H9 (cell line): Measurements from ENCODE around the gene ALPG. TPM values are rescaled to one million over a fixed set of nuclear protein-coding genes. Genes with fewer than 3 reads are reported as not detected.

ENCODE experiments used
- DNase-seq: peaks from one replicate; pipeline ENCODE4 v3.0.0-alpha.2; 2017
- H2AFZ ChIP-seq: one replicate; pipeline ENCODE4 v1.6.1; 2013; ENCODE audit warnings: mild to moderate bottlenecking, low read length, control low read depth, moderate library complexity
- H2AK5ac ChIP-seq: 2 replicates; pipeline ENCODE4 v1.6.1; 2013; ENCODE audit warnings: low read length, control low read depth, mixed read lengths; ENCODE audit not compliant: insufficient read length
- H2BK120ac ChIP-seq: one replicate; pipeline ENCODE4 v1.6.1; 2013; ENCODE audit warnings: low read depth, mild to moderate bottlenecking, low read length, control low read depth, inconsistent platforms; ENCODE audit not compliant: poor library complexity, severe bottlenecking
- H2BK12ac ChIP-seq: 2 replicates; pipeline ENCODE4 v1.6.1; 2013; ENCODE audit warnings: low read length, control low read depth, mixed read lengths, low read depth; ENCODE audit not compliant: insufficient read length
- H2BK15ac ChIP-seq: 2 replicates; pipeline ENCODE4 v1.6.1; 2013; ENCODE audit warnings: low read depth, low read length, control low read depth
- H2BK20ac ChIP-seq: one replicate; pipeline ENCODE4 v1.6.1; 2013; ENCODE audit warnings: low read depth, mild to moderate bottlenecking, low read length, control low read depth, inconsistent platforms; ENCODE audit not compliant: poor library complexity, severe bottlenecking
- H2BK5ac ChIP-seq: 2 replicates; pipeline ENCODE4 v1.6.1; 2013; ENCODE audit warnings: low read length, control low read depth, mixed read lengths; ENCODE audit not compliant: insufficient read length
- H3K14ac ChIP-seq: 2 replicates; pipeline ENCODE4 v1.6.1; 2013; ENCODE audit warnings: low read length, control low read depth; ENCODE audit not compliant: insufficient read depth
- H3K18ac ChIP-seq: 2 replicates; pipeline ENCODE4 v1.6.1; 2013; ENCODE audit warnings: low read depth, mild to moderate bottlenecking, mixed read lengths, low read length, control low read depth; ENCODE audit not compliant: insufficient read length
- H3K23ac ChIP-seq: 2 replicates; pipeline ENCODE4 v1.6.1; 2013; ENCODE audit warnings: low read length, control low read depth, mixed read lengths, low read depth; ENCODE audit not compliant: insufficient read length
- H3K23me2 ChIP-seq: 2 replicates; pipeline ENCODE4 v1.6.1; 2013; ENCODE audit warnings: low read depth, mild to moderate bottlenecking, mixed read lengths, low read length, control low read depth; ENCODE audit not compliant: insufficient read length, poor library complexity, severe bottlenecking
- H3K27ac ChIP-seq: 2 replicates; pipeline ENCODE4 v1.5.1; 2013; ENCODE audit warnings: low read length, control low read depth, mixed read lengths, low read depth; ENCODE audit not compliant: insufficient read length
- H3K27me3 ChIP-seq: 2 replicates; pipeline ENCODE4 v1.6.1; 2013; ENCODE audit warnings: low read length, control low read depth, inconsistent platforms; ENCODE audit not compliant: insufficient read depth
- H3K4ac ChIP-seq: 2 replicates; pipeline ENCODE4 v1.6.1; 2013; ENCODE audit warnings: low read depth, mild to moderate bottlenecking, control low read depth, inconsistent platforms, low read length, moderate library complexity
- H3K4me1 ChIP-seq: 2 replicates; pipeline ENCODE4 v1.6.1; 2013; ENCODE audit warnings: low read length, control low read depth, inconsistent platforms; ENCODE audit not compliant: insufficient read depth
- H3K4me2 ChIP-seq: 2 replicates; pipeline ENCODE4 v1.6.1; 2013; ENCODE audit warnings: low read length, control low read depth, mixed read lengths; ENCODE audit not compliant: insufficient read length, insufficient read depth
- H3K56ac ChIP-seq: 2 replicates; pipeline ENCODE4 v1.6.1; 2013; ENCODE audit warnings: low read depth, mild to moderate bottlenecking, mixed read lengths, low read length, control low read depth; ENCODE audit not compliant: insufficient read length
- H3K79me1 ChIP-seq: 2 replicates; pipeline ENCODE4 v1.6.1; 2013; ENCODE audit warnings: low read depth, mild to moderate bottlenecking, moderate library complexity, low read length, control low read depth, inconsistent platforms; ENCODE audit not compliant: insufficient read depth, poor library complexity, severe bottlenecking
- H3K79me2 ChIP-seq: 2 replicates; pipeline ENCODE4 v1.6.1; 2013; ENCODE audit warnings: low read length, control low read depth, inconsistent platforms; ENCODE audit not compliant: insufficient read depth
- H3K9ac ChIP-seq: 2 replicates; pipeline ENCODE4 v1.6.1; 2013; ENCODE audit warnings: low read length, control low read depth, mixed read lengths; ENCODE audit not compliant: insufficient read length; ENCODE audit errors: extremely low read depth
- H3K9me3 ChIP-seq: one replicate; pipeline ENCODE4 v1.6.1; 2013; ENCODE audit warnings: low read depth, low read length, inconsistent platforms; ENCODE audit not compliant: control insufficient read depth
- H3T11ph ChIP-seq: one replicate; pipeline ENCODE4 v1.6.1; 2013; ENCODE audit warnings: mild to moderate bottlenecking, low read length, control low read depth, inconsistent platforms
- H4K20me1 ChIP-seq: one replicate; pipeline ENCODE4 v1.6.1; 2013; ENCODE audit not compliant: control insufficient read depth, insufficient read length, insufficient read depth
- H4K5ac ChIP-seq: 2 replicates; pipeline ENCODE4 v1.6.1; 2013; ENCODE audit warnings: low read depth, mild to moderate bottlenecking, mixed read lengths, low read length, control low read depth; ENCODE audit not compliant: insufficient read length
- H4K8ac ChIP-seq: replicated peaks from 2 replicates; pipeline ENCODE4 v1.6.1; 2013; ENCODE audit warnings: low read length, control low read depth, mixed read lengths, low read depth; ENCODE audit not compliant: insufficient read length
- H4K91ac ChIP-seq: 2 replicates; pipeline ENCODE4 v1.6.1; 2013; ENCODE audit warnings: low read depth, mild to moderate bottlenecking, moderate library complexity, mixed read lengths, low read length, control low read depth; ENCODE audit not compliant: insufficient read length
- H3K27ac Mint-ChIP-seq, 3 experiments: 2 replicates in 2 of 3; 3 replicates in 1 of 3; pipeline ENCODE4 v1.8.0; 2020 to 2021; ENCODE audit warnings: mixed read lengths in 3 of 3, mild to moderate bottlenecking in 1 of 3, moderate library complexity in 1 of 3
- H3K27me3 Mint-ChIP-seq: 2 replicates; pipeline ENCODE4 v1.8.0; 2021; ENCODE audit warnings: low read depth, mild to moderate bottlenecking, moderate library complexity, mixed read lengths
- H3K36me3 Mint-ChIP-seq, 3 experiments: 2 replicates in 2 of 3; 3 replicates in 1 of 3; pipeline ENCODE4 v1.8.0; 2020 to 2021; ENCODE audit warnings: low read depth in 3 of 3, mixed read lengths in 3 of 3; ENCODE audit not compliant: insufficient read depth in 1 of 3
- H3K4me1 Mint-ChIP-seq, 2 experiments: 2 replicates each; pipeline ENCODE4 v1.8.0; 2020; ENCODE audit warnings: mixed read lengths in 2 of 2
- H3K4me3 Mint-ChIP-seq, 2 experiments: 2 replicates in 1 of 2; 3 replicates in 1 of 2; pipeline ENCODE4 v1.8.0; 2020 to 2021; ENCODE audit warnings: mild to moderate bottlenecking in 2 of 2, mixed read lengths in 2 of 2, moderate library complexity in 1 of 2
- H3K9me3 Mint-ChIP-seq, 2 experiments: 2 replicates in 1 of 2; 3 replicates in 1 of 2; pipeline ENCODE4 v1.8.0; 2020; ENCODE audit warnings: mild to moderate bottlenecking in 2 of 2, mixed read lengths in 2 of 2, moderate library complexity in 1 of 2
- CTCF ChIP-seq: fragments of 200-600 bp; sonication (generic); conservative IDR thresholded peaks from 3 replicates; pipeline ENCODE4 v1.8.0; 2021; ENCODE audit warnings: antibody characterized with exemption, mild to moderate bottlenecking
- WGBS: extraction: QIAGEN DNeasy Blood & Tissue Kit; methylation state at CpG from one replicate; pipeline ENCODE4 v1.1.7; 2013; ENCODE audit warnings: missing lambda C conversion rate, low lambda C conversion rate, mixed read lengths; ENCODE audit not compliant: insufficient read length; ENCODE audit errors: extremely low coverage; 5-methylcytosine and 5-hydroxymethylcytosine counted together
- total RNA-seq: library from RNA; stranded (reverse); gene quantifications from 2 replicates; pipeline ENCODE4 v1.2.1, GENCODE V29; 2021

ALPG gene
- total RNA-seq, 1 experiment from 2014 or later, result 1.3 TPM

DNA sequence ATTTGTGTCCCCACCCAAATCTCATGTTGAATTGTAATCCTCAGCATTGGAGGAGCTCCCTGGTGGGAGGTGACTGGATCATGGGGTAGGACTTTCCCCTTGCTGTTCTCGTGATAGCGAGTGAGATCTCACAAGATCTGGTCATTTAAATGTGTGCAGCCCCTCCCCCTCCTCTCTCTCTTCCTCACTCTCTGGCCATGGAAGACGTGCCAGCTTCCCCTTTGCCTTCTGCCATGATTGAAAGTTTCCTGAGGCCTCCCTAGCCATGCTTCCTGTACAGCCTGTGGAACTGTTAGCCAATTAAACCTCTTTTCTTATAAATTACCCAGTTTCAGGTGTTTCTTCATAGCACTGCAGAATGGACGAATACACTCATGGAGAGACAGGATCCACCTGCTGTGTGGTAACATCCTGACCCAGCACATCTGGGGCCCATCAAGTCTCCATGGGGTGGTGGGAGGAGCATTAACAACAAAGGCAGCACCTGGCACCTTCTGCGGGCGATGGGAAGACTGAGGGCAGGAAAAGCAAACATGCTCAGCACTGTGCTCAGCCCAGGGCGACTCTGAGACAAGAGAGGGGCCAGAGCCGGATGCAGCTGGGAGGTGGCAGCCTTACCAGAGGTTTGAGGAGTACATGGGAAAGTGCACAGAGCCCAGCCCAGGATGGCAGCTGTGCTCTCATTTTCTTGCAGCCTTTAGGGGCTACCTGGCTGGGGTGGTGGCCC, 44.3 kb upstream of the ALPG start:
- no peak overlapping the region for H4K8ac ChIP-seq
- H3K27ac ChIP-seq, result no peak overlapping the region
- peaks cover 2 to 6% (median 2%) of the 10 kb centered on the region in 3 experiments; a peak in 4 of 7 replicates for H3K36me3 Mint-ChIP-seq
- H3K79me1 ChIP-seq, result no peaks in the 10 kb centered on the region
- no peak for TF ChIP-seq CTCF
- peaks cover 3% of the 10 kb centered on the region; the same call in 1 of the 2 replicates for H3K4me1 ChIP-seq
- no peak overlapping the region for H4K5ac ChIP-seq
- no peak overlapping the region for H3K18ac ChIP-seq
- no peak overlapping the region for H2BK15ac ChIP-seq
- no peak overlapping the region for H2AK5ac ChIP-seq
- no peaks in the 10 kb centered on the region for H3K23me2 ChIP-seq
- H2BK12ac ChIP-seq, result no peak overlapping the region
- H3K4me2 ChIP-seq, result no peak overlapping the region
- H3K9me3 ChIP-seq, result no peaks in the 10 kb centered on the region
- H4K91ac ChIP-seq, result no peak overlapping the region
- H3K14ac ChIP-seq, result no peak overlapping the region
- no peak overlapping the region for H3K23ac ChIP-seq
- H3K79me2 ChIP-seq, result no peaks in the 10 kb centered on the region
- no peak overlapping the region for H2BK20ac ChIP-seq
- no peak overlapping the region for H3K27ac Mint-ChIP-seq
- H3K4ac ChIP-seq, result no peak overlapping the region
- H3K27me3 ChIP-seq, result no peaks in the 10 kb centered on the region
- H2BK120ac ChIP-seq, result no peak overlapping the region
- no peak overlapping the region for H2BK5ac ChIP-seq
- H3K56ac ChIP-seq, result no peak overlapping the region
- H3K4me3 Mint-ChIP-seq, result no peak overlapping the region
- no peak overlapping the region for H3T11ph ChIP-seq
- peaks cover 0 to 5% of the 10 kb centered on the region in 2 experiments; a peak in 1 of 5 replicates for H3K9me3 Mint-ChIP-seq
- H3K27me3 Mint-ChIP-seq, result peaks cover 4% of the 10 kb centered on the region
- no peak for DNase-seq
- no CpG with 5 or more reads among the region's 8 CpGs for WGBS
- no peak overlapping the region for H3K9ac ChIP-seq
- H3K4me1 Mint-ChIP-seq, result peaks cover 11 to 25% of the 10 kb centered on the region in 2 experiments
- no peaks in the 10 kb centered on the region for H4K20me1 ChIP-seq
- H2AFZ ChIP-seq, result no peak overlapping the region
